Neuronal stem cell (in vitro differentiated cells): ENCODE results near the gene CYP27A1.

Experiments used
- DNase-seq: peaks from one replicate; pipeline ENCODE4 v3.0.0-alpha.2; 2013; ENCODE audit warnings: low spot score
- H2AFZ ChIP-seq: one replicate; pipeline ENCODE4 v1.6.1; 2013; ENCODE audit warnings: mild to moderate bottlenecking, low read length, inconsistent platforms
- H2AK5ac ChIP-seq: 2 replicates; pipeline ENCODE4 v1.6.1; 2013; ENCODE audit warnings: low read depth, mild to moderate bottlenecking, inconsistent platforms, low read length, moderate library complexity, mixed read lengths
- H2BK120ac ChIP-seq: 2 replicates; pipeline ENCODE4 v1.6.1; 2013; ENCODE audit warnings: low read depth, mild to moderate bottlenecking, inconsistent platforms, low read length, moderate library complexity, mixed read lengths
- H2BK12ac ChIP-seq: one replicate; pipeline ENCODE4 v1.6.1; 2013; ENCODE audit warnings: low read length, inconsistent platforms
- H2BK15ac ChIP-seq: 2 replicates; pipeline ENCODE4 v1.6.1; 2013; ENCODE audit warnings: mild to moderate bottlenecking, low read length, inconsistent platforms, mixed read lengths
- H2BK5ac ChIP-seq: one replicate; pipeline ENCODE4 v1.6.1; 2013; ENCODE audit warnings: inconsistent platforms, mild to moderate bottlenecking, low read length, moderate library complexity
- H3K14ac ChIP-seq: one replicate; pipeline ENCODE4 v1.6.1; 2013; ENCODE audit warnings: low read length, inconsistent platforms
- H3K18ac ChIP-seq: 2 replicates; pipeline ENCODE4 v1.6.1; 2013; ENCODE audit warnings: low read length, inconsistent platforms
- H3K23ac ChIP-seq: 2 replicates; pipeline ENCODE4 v1.6.1; 2013; ENCODE audit warnings: low read depth, mild to moderate bottlenecking, mixed read lengths, low read length, inconsistent platforms; ENCODE audit not compliant: poor library complexity
- H3K27ac ChIP-seq: replicated peaks from 3 replicates; pipeline ENCODE4 v1.5.1; 2013; ENCODE audit warnings: low read length, inconsistent platforms
- H3K27me3 ChIP-seq, 3 experiments: 2 replicates each; pipeline ENCODE4 v1.6.1; 2013; ENCODE audit warnings: low read length in 3 of 3, mild to moderate bottlenecking in 2 of 3, inconsistent platforms in 1 of 3, low read depth in 1 of 3, mixed read lengths in 1 of 3, moderate library complexity in 1 of 3; ENCODE audit not compliant: control insufficient read depth in 3 of 3, insufficient read depth in 3 of 3
- H3K36me3 ChIP-seq, 2 donors: replicated peaks in 1 of 2; 2 replicates each; pipeline ENCODE4 v1.6.1; 2013; ENCODE audit warnings: low read length in 2 of 2; ENCODE audit not compliant: control insufficient read depth in 2 of 2, insufficient read depth in 2 of 2
- H3K4ac ChIP-seq: 2 replicates; pipeline ENCODE4 v1.6.1; 2013; ENCODE audit warnings: inconsistent platforms, mild to moderate bottlenecking, low read length, moderate library complexity
- H3K4me1 ChIP-seq, 2 donors: 1 replicate in 1 of 2; 2 replicates in 1 of 2; pipeline ENCODE4 v1.6.1; 2013; ENCODE audit warnings: low read length in 2 of 2, low read depth in 1 of 2; ENCODE audit not compliant: control insufficient read depth in 2 of 2, insufficient read depth in 1 of 2
- H3K4me2 ChIP-seq: one replicate; pipeline ENCODE4 v1.6.1; 2013; ENCODE audit warnings: mild to moderate bottlenecking, low read length, inconsistent platforms; ENCODE audit not compliant: insufficient read depth, poor library complexity, severe bottlenecking
- H3K4me3 ChIP-seq, 2 donors: 2 replicates each; pipeline ENCODE4 v1.5.1; 2013; ENCODE audit warnings: low read length in 2 of 2, mild to moderate bottlenecking in 2 of 2, inconsistent platforms in 1 of 2, moderate library complexity in 1 of 2
- H3K79me1 ChIP-seq: one replicate; pipeline ENCODE4 v1.6.1; 2013; ENCODE audit warnings: low read depth, mild to moderate bottlenecking, inconsistent platforms, low read length, moderate library complexity
- H3K9ac ChIP-seq: one replicate; pipeline ENCODE4 v1.6.1; 2013; ENCODE audit warnings: mild to moderate bottlenecking, low read depth, low read length, inconsistent platforms; ENCODE audit not compliant: poor library complexity
- H3K9me3 ChIP-seq, 2 donors: replicated peaks in 1 of 2; 2 replicates each; pipeline versions ENCODE3 to v1.6.1; 2013; ENCODE audit warnings: low read length in 2 of 2, mild to moderate bottlenecking in 2 of 2, inconsistent platforms in 1 of 2, low read depth in 1 of 2, mixed read lengths in 1 of 2, moderate library complexity in 1 of 2; ENCODE audit not compliant: control insufficient read depth in 2 of 2, insufficient read depth in 1 of 2
- H4K8ac ChIP-seq: one replicate; pipeline ENCODE4 v1.6.1; 2013; ENCODE audit warnings: low read depth, mild to moderate bottlenecking, inconsistent platforms, low read length, moderate library complexity
- H4K91ac ChIP-seq: one replicate; pipeline ENCODE4 v1.6.1; 2013; ENCODE audit warnings: low read length, low read depth, mild to moderate bottlenecking, inconsistent platforms; ENCODE audit not compliant: poor library complexity
- WGBS, 2 donors: extraction: QIAGEN DNeasy Blood & Tissue Kit; methylation state at CpG; one replicate each; pipeline ENCODE4 v1.1.7; 2013; ENCODE audit warnings: missing lambda C conversion rate in 2 of 2, mixed read lengths in 1 of 2; ENCODE audit not compliant: insufficient read length in 2 of 2, insufficient replicate concordance in 1 of 2; ENCODE audit errors: extremely low coverage in 2 of 2; 5-methylcytosine and 5-hydroxymethylcytosine counted together

The CYP27A1 gene

GRCh38 chr2:218834685-218835084 lies 52.7 kb downstream of the CYP27A1 start:
- Histone ChIP-seq H2AK5ac (no peak overlapping the region), H3K14ac (no peak overlapping the region), H3K4me1 (peaks cover 0 to 1% of the 10 kb centered on the region in 2 donors), H3K23ac (no peak overlapping the region), H2BK5ac (no peak overlapping the region), H3K27me3 (peaks cover 0 to 53% (median 0%) of the 10 kb centered on the region in 3 experiments), H3K9me3 (peaks cover 0 to 10% of the 10 kb centered on the region in 2 donors), H4K91ac (no peak overlapping the region), H3K79me1 (no peaks in the 10 kb centered on the region), H3K18ac (peak overlapping the region; percentile 40), H4K8ac (no peak overlapping the region), H2BK12ac (peak overlapping the region; percentile 10), H3K4me3 (no peak overlapping the region), H3K36me3 (no peaks in the 10 kb centered on the region), H3K4ac (no peak overlapping the region), H2BK120ac (no peak overlapping the region), H3K4me2 (no peak overlapping the region), H3K27ac (no peak overlapping the region), H2AFZ (no peak overlapping the region), H2BK15ac (no peak overlapping the region), H3K9ac (no peak overlapping the region)
- no peak for DNase-seq
- WGBS, 2 donors, result no CpG with 5 or more reads among the region's 4 CpGs

- Histone ChIP-seq H2AFZ (no peak overlapping the region), H3K79me1 (no peaks in the 10 kb centered on the region), H3K27ac (no peak overlapping the region), H2AK5ac (no peak overlapping the region), H2BK5ac (no peak overlapping the region), H4K8ac (no peak overlapping the region), H3K4me1 (no peaks in the 10 kb centered on the region), H2BK120ac (no peak overlapping the region), H3K4me3 (no peak overlapping the region), H2BK15ac (no peak overlapping the region), H3K14ac (no peak overlapping the region), H3K36me3 (no peaks in the 10 kb centered on the region), H3K9ac (no peak overlapping the region), H3K27me3 (peaks cover 0 to 40% (median 0%) of the 10 kb centered on the region in 3 experiments), H3K4me2 (no peak overlapping the region), H2BK12ac (no peak overlapping the region), H4K91ac (no peak overlapping the region), H3K9me3 (peaks cover 0 to 10% of the 10 kb centered on the region in 2 donors), H3K23ac (no peak overlapping the region), H3K18ac (no peak overlapping the region), H3K4ac (no peak overlapping the region)
- no CpG with 5 or more reads among the region's 2 CpGs for WGBS, 2 donors
- no peak for DNase-seq
Observed at GRCh38 chr2:218837495-218837894, 55.5 kb downstream of the CYP27A1 start.

- no peak overlapping the region for H3K27ac ChIP-seq
- WGBS, 2 donors, result no CpG with 5 or more reads among the region's 4 CpGs
- no peak overlapping the region for H3K4ac ChIP-seq
- no peak overlapping the region for H3K4me2 ChIP-seq
- H3K36me3 ChIP-seq, result no peaks in the 10 kb centered on the region
- peaks cover 0 to 10% of the 10 kb centered on the region in 2 donors for H3K9me3 ChIP-seq
- no peaks in the 10 kb centered on the region for H3K4me1 ChIP-seq
- H3K18ac ChIP-seq, result no peak overlapping the region
- no peak overlapping the region for H3K9ac ChIP-seq
- no peaks in the 10 kb centered on the region for H3K79me1 ChIP-seq
- no peak overlapping the region for H4K8ac ChIP-seq
- H3K27me3 ChIP-seq, result peaks cover 0 to 24% (median 0%) of the 10 kb centered on the region in 3 experiments
- H2AK5ac ChIP-seq, result no peak overlapping the region
- no peak overlapping the region for H3K4me3 ChIP-seq
- no peak for DNase-seq
- no peak overlapping the region for H2BK120ac ChIP-seq
- H2AFZ ChIP-seq, result no peak overlapping the region
- no peak overlapping the region for H4K91ac ChIP-seq
- H2BK5ac ChIP-seq, result no peak overlapping the region
- H2BK12ac ChIP-seq, result no peak overlapping the region
- H2BK15ac ChIP-seq, result no peak overlapping the region
- H3K23ac ChIP-seq, result no peak overlapping the region
- H3K14ac ChIP-seq, result no peak overlapping the region
Observed at GRCh38 chr2:218839430-218839829, 57.5 kb downstream of the CYP27A1 start.

- Histone ChIP-seq H3K18ac (no peak overlapping the region), H3K23ac (no peak overlapping the region), H3K4me3 (no peak overlapping the region), H3K79me1 (no peaks in the 10 kb centered on the region), H2BK12ac (no peak overlapping the region), H3K9ac (no peak overlapping the region), H3K4me2 (no peak overlapping the region), H2AK5ac (no peak overlapping the region), H2BK15ac (no peak overlapping the region), H2BK5ac (no peak overlapping the region), H4K91ac (no peak overlapping the region), H3K36me3 (no peaks in the 10 kb centered on the region), H3K4me1 (no peaks in the 10 kb centered on the region), H2BK120ac (no peak overlapping the region), H3K4ac (no peak overlapping the region), H2AFZ (no peak overlapping the region), H3K9me3 (peaks cover 0 to 10% of the 10 kb centered on the region in 2 donors), H4K8ac (no peak overlapping the region), H3K27me3 (peaks cover 0 to 19% (median 0%) of the 10 kb centered on the region in 3 experiments), H3K14ac (no peak overlapping the region), H3K27ac (no peak overlapping the region)
- no peak for DNase-seq
- no CpG with 5 or more reads among the region's 1 CpG for WGBS, 2 donors
Observed at GRCh38 chr2:218839888-218840287, 57.9 kb downstream of the CYP27A1 start.
